SK-N-MC (cell line): ENCODE data around the gene ITPR2.

Experiments
- EZH2 ChIP-seq: fragments of 200-600 bp; sonication (generic); IDR thresholded peaks from one replicate; pipeline ENCODE4 v1.6.1; 2017; ENCODE audit warnings: antibody characterized with exemption
- POLR2AphosphoS5 ChIP-seq: IDR thresholded peaks from 2 replicates; pipeline ENCODE4 v1.6.1; 2012; ENCODE audit warnings: mild to moderate bottlenecking, low read depth, low read length, borderline replicate concordance

- TF ChIP-seq POLR2AphosphoS5: no peak
- TF ChIP-seq EZH2: no peak
Measured at GRCh38 chr12:26680727-26681455, 152.1 kb downstream of the ITPR2 start.
